ENCODE data around the gene MFSD12. TPM values are rescaled to one million over a fixed set of nuclear protein-coding genes. Genes with fewer than 3 reads are reported as not detected.

MFSD12 gene
- total RNA-seq, 1 experiment from 2014 or later = 48.2 TPM

DNA sequence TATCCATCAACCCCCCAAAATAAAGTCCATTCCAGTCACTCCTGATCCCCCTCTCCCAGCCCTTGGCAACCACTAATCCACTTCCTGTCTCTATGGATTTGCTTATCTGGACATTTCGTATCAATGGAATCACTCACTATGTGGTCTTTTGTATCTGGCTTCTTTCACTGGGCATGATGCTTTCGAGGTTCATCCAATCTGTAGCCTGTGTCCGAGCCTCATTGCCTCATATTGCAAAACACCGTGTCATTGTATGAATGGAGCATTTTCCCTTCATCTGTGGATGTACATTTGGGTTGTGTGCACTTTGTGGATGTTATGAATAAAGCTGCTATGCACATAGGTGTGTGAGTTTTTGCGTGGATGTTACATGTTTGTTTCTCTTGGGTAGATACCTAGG is 52.7 kb downstream of the MFSD12 start:
- no peaks in the 10 kb centered on the region for H3K9me3 ChIP-seq (ENCODE audit: low read depth, low read length, poor library complexity, severe bottlenecking)
- H3K36me3 ChIP-seq (ENCODE audit: insufficient read depth, low read length, poor library complexity, severe bottlenecking) = peaks cover 10% of the 10 kb centered on the region
- DNase-seq (ENCODE audit: low spot score) = no peak
- no peak overlapping the region for H3K4me3 ChIP-seq (ENCODE audit: low read depth, low read length, poor library complexity, severe bottlenecking)
- no peaks in the 10 kb centered on the region for H3K27me3 ChIP-seq (replicated peaks; ENCODE audit: insufficient read depth, low read depth, low read length, poor library complexity)
- intact Hi-C loops (cut with micrococcal nuclease; ENCODE audit: unreplicated experiment) = no loop called here
- TF ChIP-seq, protein P1, sequence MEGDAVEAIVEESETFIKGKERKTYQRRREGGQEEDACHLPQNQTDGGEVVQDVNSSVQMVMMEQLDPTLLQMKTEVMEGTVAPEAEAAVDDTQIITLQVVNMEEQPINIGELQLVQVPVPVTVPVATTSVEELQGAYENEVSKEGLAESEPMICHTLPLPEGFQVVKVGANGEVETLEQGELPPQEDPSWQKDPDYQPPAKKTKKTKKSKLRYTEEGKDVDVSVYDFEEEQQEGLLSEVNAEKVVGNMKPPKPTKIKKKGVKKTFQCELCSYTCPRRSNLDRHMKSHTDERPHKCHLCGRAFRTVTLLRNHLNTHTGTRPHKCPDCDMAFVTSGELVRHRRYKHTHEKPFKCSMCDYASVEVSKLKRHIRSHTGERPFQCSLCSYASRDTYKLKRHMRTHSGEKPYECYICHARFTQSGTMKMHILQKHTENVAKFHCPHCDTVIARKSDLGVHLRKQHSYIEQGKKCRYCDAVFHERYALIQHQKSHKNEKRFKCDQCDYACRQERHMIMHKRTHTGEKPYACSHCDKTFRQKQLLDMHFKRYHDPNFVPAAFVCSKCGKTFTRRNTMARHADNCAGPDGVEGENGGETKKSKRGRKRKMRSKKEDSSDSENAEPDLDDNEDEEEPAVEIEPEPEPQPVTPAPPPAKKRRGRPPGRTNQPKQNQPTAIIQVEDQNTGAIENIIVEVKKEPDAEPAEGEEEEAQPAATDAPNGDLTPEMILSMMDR (conservative IDR thresholded peaks at IDR 0.05; ENCODE audit: low read depth, low read length) = no peak
- TF ChIP-seq EZH2 (IDR thresholded peaks at IDR 0.05; ENCODE audit: borderline replicate concordance, low read depth, low read length, poor library complexity, severe bottlenecking) = no peak
- H3K27ac ChIP-seq (ENCODE audit: low read depth, low read length, poor library complexity, severe bottlenecking) = peak overlapping the region; percentile 90
- no TSS peak for BruUV-seq (replicated peaks)
- peaks cover 23% of the 10 kb centered on the region for H3K4me1 ChIP-seq (ENCODE audit: insufficient read depth, low read length, poor library complexity, severe bottlenecking)
- POLR2A ChIA-PET (ENCODE audit: low non-redundant PET) = no interaction called here
- CTCF ChIA-PET = no interaction called here

DNA sequence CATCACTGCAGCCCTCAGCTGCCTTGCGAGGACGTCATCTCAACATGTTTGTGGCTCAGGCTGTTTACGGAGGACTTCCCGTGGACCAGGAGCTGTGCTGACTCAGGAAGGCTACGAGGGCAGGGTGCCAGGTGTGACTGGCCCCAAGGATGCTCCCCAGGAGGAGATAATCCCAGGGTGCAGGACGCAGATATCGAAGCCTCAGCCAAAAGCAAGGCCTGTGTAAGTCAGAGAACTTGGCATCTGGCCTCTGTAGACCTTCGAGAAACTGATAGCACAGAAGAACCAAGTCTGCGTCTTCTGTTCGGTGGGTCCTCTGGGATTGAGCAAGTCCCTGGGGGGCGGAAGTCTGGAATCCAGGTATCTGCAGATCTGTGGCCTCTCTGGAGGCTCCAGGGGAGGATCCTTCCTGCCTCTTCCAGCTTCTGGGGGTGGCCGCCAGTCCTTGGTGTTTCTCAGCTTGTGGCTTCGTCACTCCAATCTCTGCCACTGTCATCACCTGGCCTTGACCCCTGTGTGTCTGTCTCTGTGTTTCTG is 54.3 kb downstream of the MFSD12 start:
- H3K4me1 ChIP-seq (ENCODE audit: insufficient read depth, low read length, poor library complexity, severe bottlenecking) = peaks cover 20% of the 10 kb centered on the region
- TF ChIP-seq, protein P1 (conservative IDR thresholded peaks at IDR 0.05; ENCODE audit: low read depth, low read length) = no peak
- TF ChIP-seq EZH2 (IDR thresholded peaks at IDR 0.05; ENCODE audit: borderline replicate concordance, low read depth, low read length, poor library complexity, severe bottlenecking) = no peak
- DNase-seq (ENCODE audit: low spot score) = no peak
- BruUV-seq (replicated peaks) = no TSS peak
- intact Hi-C loops (cut with micrococcal nuclease; ENCODE audit: unreplicated experiment) = no loop called here
- POLR2A ChIA-PET (ENCODE audit: low non-redundant PET) = interaction anchor here (0.7 kb wide), 1 partner anchor 199 kb away, joined by 5 read pairs; no protein-coding TSS in a partner anchor
- no peaks in the 10 kb centered on the region for H3K9me3 ChIP-seq (ENCODE audit: low read depth, low read length, poor library complexity, severe bottlenecking)
- CTCF ChIA-PET = interaction anchor here (0.8 kb wide), 1 partner anchor 422 kb away, joined by 5 read pairs; no protein-coding TSS in a partner anchor
- H3K36me3 ChIP-seq (ENCODE audit: insufficient read depth, low read length, poor library complexity, severe bottlenecking) = no peaks in the 10 kb centered on the region
- H3K4me3 ChIP-seq (ENCODE audit: low read depth, low read length, poor library complexity, severe bottlenecking) = no peak overlapping the region
- no peak overlapping the region for H3K27ac ChIP-seq (ENCODE audit: low read depth, low read length, poor library complexity, severe bottlenecking)
- H3K27me3 ChIP-seq (replicated peaks; ENCODE audit: insufficient read depth, low read depth, low read length, poor library complexity) = no peaks in the 10 kb centered on the region

- Histone ChIP-seq H3K27ac (ENCODE audit: low read depth, low read length, poor library complexity, severe bottlenecking) (no peak overlapping the region), H3K9me3 (ENCODE audit: low read depth, low read length, poor library complexity, severe bottlenecking) (no peaks in the 10 kb centered on the region), H3K4me1 (ENCODE audit: insufficient read depth, low read length, poor library complexity, severe bottlenecking) (peaks cover 12% of the 10 kb centered on the region), H3K4me3 (ENCODE audit: low read depth, low read length, poor library complexity, severe bottlenecking) (no peak overlapping the region), H3K27me3 (replicated peaks; ENCODE audit: insufficient read depth, low read depth, low read length, poor library complexity) (no peaks in the 10 kb centered on the region), H3K36me3 (ENCODE audit: insufficient read depth, low read length, poor library complexity, severe bottlenecking) (peaks cover 5% of the 10 kb centered on the region)
- POLR2A ChIA-PET (ENCODE audit: low non-redundant PET) = no interaction called here
- DNase-seq (ENCODE audit: low spot score) = no peak
- intact Hi-C loops (cut with micrococcal nuclease; ENCODE audit: unreplicated experiment) = no loop called here
- TF ChIP-seq, protein P1 (conservative IDR thresholded peaks at IDR 0.05; ENCODE audit: low read depth, low read length) = no peak
- no peak for TF ChIP-seq EZH2 (IDR thresholded peaks at IDR 0.05; ENCODE audit: borderline replicate concordance, low read depth, low read length, poor library complexity, severe bottlenecking)
- BruUV-seq (replicated peaks) = no TSS peak
- CTCF ChIA-PET = no interaction called here
These were observed 55.6 kb downstream of the MFSD12 start for GRCh38 chr19:3501780-3502179.

Measured in A673 (cell line).